Measurements from ENCODE around the gene CACNA1B.

GRCh38 chr9:138071731-138072130 is 194.1 kb downstream of the CACNA1B start:
- TF ChIP-seq CTCF (IDR thresholded peaks at IDR 0.05; ENCODE audit: insufficient read depth, low read length) (no peak), REST (IDR thresholded peaks at IDR 0.05; ENCODE audit: insufficient replicate concordance, low read depth) (no peak), POLR2AphosphoS5 (IDR thresholded peaks at IDR 0.05; ENCODE audit: low read depth) (no peak), GABPA (IDR thresholded peaks at IDR 0.05; ENCODE audit: low read depth) (no peak), SPI1 (IDR thresholded peaks at IDR 0.05; ENCODE audit: borderline replicate concordance, low read depth) (no peak)
